Activated CD8-positive, alpha-beta T cell treated with anti-CD3 and anti-CD28 coated beads for 36 hours (primary cell): Measurements from ENCODE around the gene MAJIN. TPM values are rescaled to one million over a fixed set of nuclear protein-coding genes. Genes with fewer than 3 reads are reported as not detected.

Source experiments
- ATAC-seq: fragments of 200-7000 bp; cut with Tn5 transposase; one replicate; pipeline ENCODE4 v1.10.0; 2021; ENCODE audit warnings: mild to moderate bottlenecking, moderate library complexity
- CTCF ChIA-PET: fragments of 350-600 bp; sonication (Branson Sonifier 250); formaldehyde crosslinking; loops from one replicate; lab custom pipeline; 2021; ENCODE audit warnings: antibody characterized with exemption; lab: Charles Lee
- POLR2A ChIA-PET: fragments of 350-600 bp; sonication (Branson Sonifier 250); formaldehyde crosslinking; loops from one replicate; lab custom pipeline; 2021; ENCODE audit warnings: antibody characterized with exemption; lab: Charles Lee
- DNase-seq: peaks from one replicate; pipeline ENCODE4 v3.0.0-alpha.2; 2020
- H3K27ac Mint-ChIP-seq: one replicate; pipeline ENCODE4 v1.8.0; 2021; ENCODE audit warnings: mild to moderate bottlenecking, mixed read lengths
- H3K27me3 Mint-ChIP-seq: one replicate; pipeline ENCODE4 v1.8.0; 2021; ENCODE audit warnings: mixed read lengths
- H3K36me3 Mint-ChIP-seq: one replicate; pipeline ENCODE4 v1.8.0; 2021; ENCODE audit warnings: low read depth, mixed read lengths
- H3K4me1 Mint-ChIP-seq: one replicate; pipeline ENCODE4 v1.8.0; 2021; ENCODE audit warnings: low read depth, mixed read lengths
- H3K4me3 Mint-ChIP-seq: one replicate; pipeline ENCODE4 v1.8.0; 2021; ENCODE audit warnings: mild to moderate bottlenecking, moderate library complexity, mixed read lengths
- H3K9me3 Mint-ChIP-seq: one replicate; pipeline ENCODE4 v1.8.0; 2021; ENCODE audit warnings: mixed read lengths
- CTCF ChIP-seq: fragments of 200-600 bp; IDR thresholded peaks from one replicate; pipeline ENCODE4 v1.8.0; 2022; ENCODE audit warnings: antibody characterized with exemption, mild to moderate bottlenecking
- intact Hi-C: fragments of 100-400 bp; cut with micrococcal nuclease; formaldehyde crosslinking; loops from one replicate; pipeline ENCODE4 v1.10.0; 2022
- total RNA-seq, 2 experiments: library from RNA; stranded (reverse); gene quantifications; one replicate each; pipeline ENCODE4 v1.2.3, GENCODE V29; 2021

MAJIN gene
- total RNA-seq, 2 experiments from 2014 or later, result not detected

- ChIA-PET POLR2A (interaction anchor here (1.2 to 1.3 kb wide), 2 partner anchors 121 to 181 kb away, joined by 3 read pairs; partner anchors contain the start of gene ZNHIT2), CTCF (interaction anchor here (0.8 to 1.6 kb wide), 5 partner anchors 11 to 149 kb away, joined by 3 read pairs; partner anchors contain the start of gene ARL2)
- H3K4me1 Mint-ChIP-seq, result peaks cover 15% of the 10 kb centered on the region
These were observed 24.9 kb upstream of the MAJIN start, which contains the start of gene BATF2 for GRCh38 chr11:64996710-64997380. Gene BATF2 (minus strand): TSS chr11:64996971. CDS start chr11:64996914, 57 bp downstream.

GRCh38 chr11:64996327-64996709, 24.4 kb upstream of the MAJIN start:
- no peak for TF ChIP-seq CTCF
- no peaks in the 10 kb centered on the region for H3K36me3 Mint-ChIP-seq
- H3K9me3 Mint-ChIP-seq, result no peaks in the 10 kb centered on the region
- H3K4me1 Mint-ChIP-seq, result peaks cover 15% of the 10 kb centered on the region
- H3K4me3 Mint-ChIP-seq, result no peak overlapping the region
- CTCF ChIA-PET, result interaction anchor here (0.8 to 1.5 kb wide), 3 partner anchors 18 to 149 kb away, joined by 3 to 4 read pairs (median 3); partner anchors contain the start of gene ARL2
- intact Hi-C loops, result no loop called here
- POLR2A ChIA-PET, result no interaction called here
- DNase-seq (no peak), ATAC-seq (no peak)
- no peak overlapping the region for H3K27ac Mint-ChIP-seq
- H3K27me3 Mint-ChIP-seq, result peaks cover 6% of the 10 kb centered on the region

More at GRCh38 chr11:64996710-64997380, 24.9 kb upstream of the MAJIN start, which contains the start of gene BATF2:
- intact Hi-C loops, result no loop called here
- Mint-ChIP-seq H3K9me3 (no peaks in the 10 kb centered on the region), H3K27me3 (peaks cover 6% of the 10 kb centered on the region), H3K27ac (no peak within 1 kb of the TSS), H3K4me3 (no peak within 1 kb of the TSS), H3K36me3 (no peaks in the 10 kb centered on the region)
- peak; percentile 51 for ATAC-seq
- DNase-seq, result peak; percentile 25
- no peak for TF ChIP-seq CTCF

GRCh38 chr11:64994318-64994717, 22.4 kb upstream of the MAJIN start:
- Mint-ChIP-seq H3K27me3 (peaks cover 7% of the 10 kb centered on the region), H3K4me3 (no peak overlapping the region), H3K36me3 (no peaks in the 10 kb centered on the region), H3K9me3 (no peaks in the 10 kb centered on the region), H3K4me1 (peaks cover 20% of the 10 kb centered on the region), H3K27ac (no peak overlapping the region)
- no peak for DNase-seq
- ChIA-PET CTCF (interaction anchor here (2.1 kb wide), 1 partner anchor 20 kb away, joined by 6 read pairs; the partner anchor contains the start of gene ARL2), POLR2A (no interaction called here)
- TF ChIP-seq CTCF, result no peak
- ATAC-seq, result no peak
- intact Hi-C loops, result no loop called here

GRCh38 chr11:64990222-64990923, 18.5 kb upstream of the MAJIN start:
- Mint-ChIP-seq H3K27ac (no peak overlapping the region), H3K9me3 (no peaks in the 10 kb centered on the region), H3K4me3 (no peak overlapping the region), H3K4me1 (peaks cover 6% of the 10 kb centered on the region), H3K27me3 (peaks cover 8% of the 10 kb centered on the region), H3K36me3 (no peaks in the 10 kb centered on the region)
- POLR2A ChIA-PET, result no interaction called here
- ATAC-seq, result no peak
- intact Hi-C loops, result no loop called here
- no peak for TF ChIP-seq CTCF
- CTCF ChIA-PET, result no interaction called here
- DNase-seq, result no peak
